ENCODE results near the gene GPR162. TPM values are rescaled to one million over a fixed set of nuclear protein-coding genes. Genes with fewer than 3 reads are reported as not detected.

GPR162 gene
- total RNA-seq, 4 donors from 2014 or later = 0.47 to 2.1 (median 1.0) TPM

- Histone ChIP-seq H3K9me3 (no peaks in the 10 kb centered on the region), H3K27me3 (peaks cover 22% of the 10 kb centered on the region), H3K4me1 (peaks cover 15% of the 10 kb centered on the region), H3K4me3 (no peak overlapping the region), H3K36me3 (no peaks in the 10 kb centered on the region), H3K27ac (no peak overlapping the region)
- no peak for DNase-seq (ENCODE audit: low spot score in 2 of 2)
- WGBS = 87% methylated on average over 5 of the region's 5 CpGs
- TF ChIP-seq CTCF (IDR thresholded peaks at IDR 0.05) (no peak), POLR2A (IDR thresholded peaks at IDR 0.05) (no peak), POLR2AphosphoS5 (IDR thresholded peaks at IDR 0.05) (no peak), EP300 (IDR thresholded peaks at IDR 0.05) (no peak)
Observed at GRCh38 chr12:6818645-6819044, 3.0 kb upstream of the GPR162 start.

DNA sequence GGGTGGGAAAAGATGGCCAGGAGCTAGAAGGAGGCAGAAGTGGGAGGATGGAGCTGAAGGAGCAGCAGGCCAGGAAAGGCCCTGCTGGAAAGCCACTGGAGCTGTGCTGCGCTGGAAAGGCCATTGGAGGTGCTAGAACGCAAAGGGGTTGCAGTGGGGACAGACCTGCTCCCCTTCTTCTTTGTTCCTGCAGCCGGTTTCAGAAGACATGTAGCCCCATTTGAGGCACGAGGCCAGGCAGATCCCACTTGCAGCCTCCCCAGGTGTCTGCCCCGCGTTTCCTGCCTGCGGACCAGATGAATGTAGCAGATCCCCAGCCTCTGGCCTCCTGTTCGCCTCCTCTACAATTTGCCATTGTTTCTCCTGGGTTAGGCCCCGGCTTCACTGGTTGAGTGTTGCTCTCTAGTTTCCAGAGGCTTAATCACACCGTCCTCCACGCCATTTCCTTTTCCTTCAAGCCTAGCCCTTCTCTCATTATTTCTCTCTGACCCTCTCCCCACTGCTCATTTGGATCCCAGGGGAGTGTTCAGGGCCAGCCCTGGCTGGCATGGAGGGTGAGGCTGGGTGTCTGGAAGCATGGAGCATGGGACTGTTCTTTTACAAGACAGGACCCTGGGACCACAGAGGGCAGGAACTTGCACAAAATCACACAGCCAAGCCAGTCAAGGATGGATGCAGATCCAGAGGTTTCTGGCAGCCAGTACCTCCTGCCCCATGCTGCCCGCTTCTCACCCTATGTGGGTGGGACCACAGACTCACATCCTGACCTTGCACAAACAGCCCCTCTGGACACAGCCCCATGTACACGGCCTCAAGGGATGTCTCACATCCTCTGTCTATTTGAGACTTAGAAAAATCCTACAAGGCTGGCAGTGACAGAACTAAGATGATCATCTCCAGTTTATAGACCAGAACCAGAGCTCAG is 2.3 kb upstream of the GPR162 start:
- H3K4me3 ChIP-seq = no peak overlapping the region
- TF ChIP-seq POLR2AphosphoS5 (IDR thresholded peaks at IDR 0.05) (no peak), POLR2A (IDR thresholded peaks at IDR 0.05) (no peak), EP300 (IDR thresholded peaks at IDR 0.05) (no peak), CTCF (IDR thresholded peaks at IDR 0.05) (no peak)
- 85% methylated on average over 13 of the region's 13 CpGs for WGBS
- DNase-seq (ENCODE audit: low spot score in 2 of 2) = no peak
- H3K9me3 ChIP-seq = no peaks in the 10 kb centered on the region
- H3K36me3 ChIP-seq = no peaks in the 10 kb centered on the region
- peaks cover 15% of the 10 kb centered on the region for H3K4me1 ChIP-seq
- no peak overlapping the region for H3K27ac ChIP-seq
- peaks cover 29% of the 10 kb centered on the region for H3K27me3 ChIP-seq

DNA sequence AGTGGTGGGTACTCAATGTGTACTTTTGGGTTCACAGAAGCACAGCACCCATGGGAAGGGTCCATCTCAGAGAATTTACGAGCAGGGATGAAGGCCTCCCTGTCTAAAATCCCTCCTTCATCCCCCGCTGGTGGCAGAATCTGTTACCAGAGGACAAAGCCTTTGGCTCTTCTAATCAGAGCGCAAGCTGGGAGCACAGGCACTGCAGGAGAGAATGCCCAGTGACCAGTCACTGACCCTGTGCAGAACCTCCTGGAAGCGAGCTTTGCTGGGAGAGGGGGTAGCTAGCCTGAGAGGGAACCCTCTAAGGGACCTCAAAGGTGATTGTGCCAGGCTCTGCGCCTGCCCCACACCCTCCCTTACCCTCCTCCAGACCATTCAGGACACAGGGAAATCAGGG is 1.5 kb upstream of the GPR162 start:
- peaks cover 18% of the 10 kb centered on the region for H3K4me1 ChIP-seq
- peaks cover 32% of the 10 kb centered on the region for H3K27me3 ChIP-seq
- no peak overlapping the region for H3K27ac ChIP-seq
- no peak overlapping the region for H3K4me3 ChIP-seq
- 65% methylated on average over 4 of the region's 5 CpGs for WGBS
- no peaks in the 10 kb centered on the region for H3K36me3 ChIP-seq
- TF ChIP-seq POLR2A (IDR thresholded peaks at IDR 0.05) (no peak), EP300 (IDR thresholded peaks at IDR 0.05) (no peak), CTCF (IDR thresholded peaks at IDR 0.05) (no peak), POLR2AphosphoS5 (IDR thresholded peaks at IDR 0.05) (no peak)
- DNase-seq (ENCODE audit: low spot score in 2 of 2) = no peak
- no peaks in the 10 kb centered on the region for H3K9me3 ChIP-seq

DNA sequence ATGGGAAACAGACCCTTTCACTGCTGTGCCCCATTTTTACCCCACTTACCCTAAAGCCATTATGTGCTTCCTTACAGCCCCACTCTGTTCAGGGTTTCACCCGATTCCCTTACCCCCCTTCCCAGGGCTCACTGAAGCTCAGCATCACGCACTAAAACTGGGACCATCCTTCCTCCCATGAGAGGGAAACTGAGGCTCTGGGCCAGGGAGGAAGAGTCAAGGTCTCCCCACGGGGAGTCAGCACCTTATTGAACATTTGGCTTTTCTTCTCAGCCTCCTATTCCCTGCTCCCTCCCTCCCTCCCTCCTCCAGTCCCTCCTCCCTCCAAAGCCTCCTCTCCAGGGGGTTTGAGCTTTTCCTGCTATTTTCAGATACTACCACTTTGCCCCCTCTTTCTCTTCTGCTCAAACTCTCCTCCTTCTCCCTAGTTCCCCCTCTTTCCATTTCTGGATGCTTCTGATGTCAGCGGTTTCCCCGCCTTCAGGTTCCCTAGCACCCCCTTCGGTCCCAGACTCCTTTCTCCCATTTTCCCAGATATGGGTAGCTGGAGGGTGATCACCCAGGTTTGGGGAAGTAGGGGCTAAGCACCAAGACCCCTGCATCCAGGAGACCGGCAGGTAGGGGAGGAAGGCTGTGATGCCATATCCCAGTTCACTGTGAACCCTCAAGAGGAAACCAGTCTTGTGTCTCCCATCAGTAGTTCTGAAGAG is 960 bp downstream of the GPR162 start:
- Histone ChIP-seq H3K27ac (no peak overlapping the region), H3K4me1 (peaks cover 33% of the 10 kb centered on the region), H3K27me3 (peaks cover 42% of the 10 kb centered on the region), H3K36me3 (no peaks in the 10 kb centered on the region), H3K4me3 (no peak overlapping the region), H3K9me3 (no peaks in the 10 kb centered on the region)
- 58% methylated on average over 7 of the region's 7 CpGs for WGBS
- TF ChIP-seq CTCF (IDR thresholded peaks at IDR 0.05) (no peak), POLR2AphosphoS5 (IDR thresholded peaks at IDR 0.05) (no peak), POLR2A (IDR thresholded peaks at IDR 0.05) (no peak), EP300 (IDR thresholded peaks at IDR 0.05) (no peak)
- DNase-seq (ENCODE audit: low spot score in 2 of 2) = no peak

Measured in suprapubic skin (tissue), 4 donors.